Endodermal cell (in vitro differentiated cells): ENCODE data around the gene TNFSF12. TPM values are rescaled to one million over a fixed set of nuclear protein-coding genes. Genes with fewer than 3 reads are reported as not detected.

Experiments
- DNase-seq: peaks from one replicate; pipeline ENCODE4 v3.0.0-alpha.2; 2017
- H3K27ac ChIP-seq: 2 replicates; pipeline ENCODE4 v1.5.1; 2013; ENCODE audit warnings: mild to moderate bottlenecking, low read depth, low read length, moderate library complexity
- H3K27me3 ChIP-seq: 2 replicates; pipeline ENCODE4 v1.6.1; 2013; ENCODE audit warnings: mild to moderate bottlenecking, low read length, moderate library complexity; ENCODE audit not compliant: insufficient read depth, control insufficient read depth, poor library complexity, severe bottlenecking
- H3K36me3 ChIP-seq: 2 replicates; pipeline ENCODE4 v1.7.0; 2013; ENCODE audit warnings: mild to moderate bottlenecking, low read length, moderate library complexity; ENCODE audit not compliant: control insufficient read depth, insufficient read depth
- H3K4me1 ChIP-seq: one replicate; pipeline ENCODE4 v1.7.0; 2013; ENCODE audit warnings: low read length; ENCODE audit not compliant: control insufficient read depth, insufficient read depth
- H3K4me3 ChIP-seq: 2 replicates; pipeline ENCODE4 v1.5.1; 2013; ENCODE audit warnings: mild to moderate bottlenecking, low read length, moderate library complexity
- H3K9ac ChIP-seq: 2 replicates; pipeline ENCODE4 v1.6.1; 2013; ENCODE audit warnings: mild to moderate bottlenecking, low read length, moderate library complexity; ENCODE audit not compliant: poor library complexity, severe bottlenecking; ENCODE audit errors: extremely low read depth
- H3K9me3 ChIP-seq: 2 replicates; pipeline ENCODE4 v1.6.1; 2013; ENCODE audit warnings: mild to moderate bottlenecking, low read length, moderate library complexity; ENCODE audit not compliant: control insufficient read depth
- H3K27ac Mint-ChIP-seq: 2 replicates; pipeline ENCODE4 v1.8.0; 2020; ENCODE audit warnings: mixed read lengths
- H3K27me3 Mint-ChIP-seq: 2 replicates; pipeline ENCODE4 v1.8.0; 2021; ENCODE audit warnings: mild to moderate bottlenecking, mixed read lengths; ENCODE audit not compliant: insufficient read depth
- H3K36me3 Mint-ChIP-seq: 2 replicates; pipeline ENCODE4 v1.8.0; 2020; ENCODE audit warnings: low read depth, mixed read lengths
- H3K4me1 Mint-ChIP-seq: 2 replicates; pipeline ENCODE4 v1.8.0; 2020; ENCODE audit warnings: mixed read lengths
- H3K4me3 Mint-ChIP-seq: 2 replicates; pipeline ENCODE4 v1.8.0; 2020; ENCODE audit warnings: mild to moderate bottlenecking, moderate library complexity, mixed read lengths
- H3K9me3 Mint-ChIP-seq: 2 replicates; pipeline ENCODE4 v1.8.0; 2020; ENCODE audit warnings: mild to moderate bottlenecking, mixed read lengths
- CTCF ChIP-seq: fragments of 200-600 bp; sonication (generic); conservative IDR thresholded peaks from 2 replicates; pipeline ENCODE4 v1.5.0; 2021; ENCODE audit warnings: antibody characterized with exemption, mild to moderate bottlenecking
- WGBS, 2 experiments: methylation state at CpG; one replicate each; pipeline versions ENCODE4 v1.1.5 to v1.1.7; 2013; ENCODE audit warnings: missing lambda C conversion rate in 2 of 2, mixed read lengths in 1 of 2; ENCODE audit not compliant: insufficient coverage in 1 of 2, insufficient read length in 1 of 2; 5-methylcytosine and 5-hydroxymethylcytosine counted together
- total RNA-seq, 2 donors: library from RNA; stranded (reverse); fragmentation: NEBNext Ultra II Directional in 1 of 2; extraction: Animal tissue kit (Norgen Biotek cat#: 25700) in 1 of 2; gene quantifications; 2 replicates in 1 of 2; 3 replicates in 1 of 2; pipeline ENCODE4 v1.2.1, GENCODE V29; 2021

Gene TNFSF12
- total RNA-seq, 2 donors from 2014 or later, result 8.3 to 8.4 TPM

- DNase-seq, result no peak
- Mint-ChIP-seq H3K4me1 (peaks cover 25% of the 10 kb centered on the region), H3K36me3 (peaks cover 48% of the 10 kb centered on the region), H3K27ac (peak overlapping the region; percentile 65), H3K27me3 (no peaks in the 10 kb centered on the region), H3K4me3 (no peak overlapping the region), H3K9me3 (no peaks in the 10 kb centered on the region)
- Histone ChIP-seq H3K4me3 (no peak overlapping the region), H3K36me3 (peaks cover 46% of the 10 kb centered on the region), H3K9ac (no peak overlapping the region), H3K9me3 (no peaks in the 10 kb centered on the region), H3K27me3 (no peaks in the 10 kb centered on the region), H3K4me1 (peaks cover 3% of the 10 kb centered on the region), H3K27ac (peak overlapping the region; percentile 32)
- 94 to 100% methylated on average over 2 to 12 of the region's 12 CpGs for WGBS, 2 experiments
- no peak for TF ChIP-seq CTCF
Measured at GRCh38 chr17:7579834-7580603, 31.2 kb downstream of the TNFSF12 start.

GRCh38 chr17:7580604-7581575, 32.0 kb downstream of the TNFSF12 start:
- H3K27ac ChIP-seq, result peak overlapping the region; percentile 38

More at GRCh38 chr17:7580604-7581575, 32.0 kb downstream of the TNFSF12 start:
- H3K4me1 ChIP-seq, result peaks cover 3% of the 10 kb centered on the region
- no peaks in the 10 kb centered on the region for H3K9me3 ChIP-seq
- H3K9ac ChIP-seq, result no peak overlapping the region
- H3K27ac Mint-ChIP-seq, result peak overlapping the region; percentile 65
- H3K36me3 ChIP-seq, result peaks cover 42% of the 10 kb centered on the region
- no peaks in the 10 kb centered on the region for H3K27me3 Mint-ChIP-seq
- peaks cover 43% of the 10 kb centered on the region for H3K36me3 Mint-ChIP-seq
- DNase-seq, result peak; percentile 66
- no peak for TF ChIP-seq CTCF
- H3K4me1 Mint-ChIP-seq, result peaks cover 19% of the 10 kb centered on the region
- H3K4me3 Mint-ChIP-seq, result no peak overlapping the region
- 89 to 91% methylated on average over 11 to 23 of the region's 23 CpGs for WGBS, 2 experiments
- H3K4me3 ChIP-seq, result no peak overlapping the region
- H3K9me3 Mint-ChIP-seq, result no peaks in the 10 kb centered on the region
- H3K27me3 ChIP-seq, result no peaks in the 10 kb centered on the region
